Measurements from ENCODE around the gene SOCS6. TPM values are rescaled to one million over a fixed set of nuclear protein-coding genes. Genes with fewer than 3 reads are reported as not detected.

Gene SOCS6
- total RNA-seq, 4 donors from 2014 or later: 12.8 to 26.8 (median 16.3) TPM

DNA sequence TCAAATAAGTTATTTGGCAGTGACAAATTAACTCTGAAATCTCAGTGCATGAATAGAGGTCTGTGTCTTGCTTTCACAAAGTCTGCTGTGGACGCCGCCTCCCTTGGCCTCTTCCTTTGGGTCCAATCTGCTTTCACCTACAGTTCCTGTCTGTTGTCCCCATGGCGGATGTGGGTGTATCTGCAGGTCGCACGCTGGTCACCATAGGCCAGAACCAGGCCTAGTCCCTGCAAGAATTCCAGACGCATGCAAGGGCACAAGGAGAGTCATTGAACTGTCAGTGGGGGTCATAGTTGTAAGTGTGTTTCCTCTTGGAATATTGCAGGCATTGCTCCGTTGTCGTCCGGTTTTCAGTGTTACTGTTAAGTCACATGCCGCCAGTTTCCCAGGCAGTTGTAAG is 7.4 kb downstream of the SOCS6 start:
- no peaks in the 10 kb centered on the region for H3K36me3 ChIP-seq
- no peaks in the 10 kb centered on the region for H3K27me3 ChIP-seq
- no peak overlapping the region for H3K4me3 ChIP-seq
- in situ Hi-C loops (cut with MboI; ENCODE audit: low sequenced_read_pairs in 4 of 4): no loop called here
- ATAC-seq (peak in 1 of 2 donors; percentile 21), DNase-seq (no peak)
- intact Hi-C loops (cut with DNase I; ENCODE audit: low total_unique reads): no loop called here
- H3K4me1 ChIP-seq: peaks cover 56 to 60% of the 10 kb centered on the region in 2 donors
- peak overlapping the region in 1 of 4 donors; percentile 11 for H3K27ac ChIP-seq
- H3K9me3 ChIP-seq: no peaks in the 10 kb centered on the region
- TF ChIP-seq, protein P1, sequence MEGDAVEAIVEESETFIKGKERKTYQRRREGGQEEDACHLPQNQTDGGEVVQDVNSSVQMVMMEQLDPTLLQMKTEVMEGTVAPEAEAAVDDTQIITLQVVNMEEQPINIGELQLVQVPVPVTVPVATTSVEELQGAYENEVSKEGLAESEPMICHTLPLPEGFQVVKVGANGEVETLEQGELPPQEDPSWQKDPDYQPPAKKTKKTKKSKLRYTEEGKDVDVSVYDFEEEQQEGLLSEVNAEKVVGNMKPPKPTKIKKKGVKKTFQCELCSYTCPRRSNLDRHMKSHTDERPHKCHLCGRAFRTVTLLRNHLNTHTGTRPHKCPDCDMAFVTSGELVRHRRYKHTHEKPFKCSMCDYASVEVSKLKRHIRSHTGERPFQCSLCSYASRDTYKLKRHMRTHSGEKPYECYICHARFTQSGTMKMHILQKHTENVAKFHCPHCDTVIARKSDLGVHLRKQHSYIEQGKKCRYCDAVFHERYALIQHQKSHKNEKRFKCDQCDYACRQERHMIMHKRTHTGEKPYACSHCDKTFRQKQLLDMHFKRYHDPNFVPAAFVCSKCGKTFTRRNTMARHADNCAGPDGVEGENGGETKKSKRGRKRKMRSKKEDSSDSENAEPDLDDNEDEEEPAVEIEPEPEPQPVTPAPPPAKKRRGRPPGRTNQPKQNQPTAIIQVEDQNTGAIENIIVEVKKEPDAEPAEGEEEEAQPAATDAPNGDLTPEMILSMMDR (IDR thresholded peaks at IDR 0.05 in 4 of 5, conservative IDR thresholded peaks at IDR 0.05 in 1 of 5): no peak
- no peak for TF ChIP-seq POLR2A (IDR thresholded peaks at IDR 0.05)

DNA sequence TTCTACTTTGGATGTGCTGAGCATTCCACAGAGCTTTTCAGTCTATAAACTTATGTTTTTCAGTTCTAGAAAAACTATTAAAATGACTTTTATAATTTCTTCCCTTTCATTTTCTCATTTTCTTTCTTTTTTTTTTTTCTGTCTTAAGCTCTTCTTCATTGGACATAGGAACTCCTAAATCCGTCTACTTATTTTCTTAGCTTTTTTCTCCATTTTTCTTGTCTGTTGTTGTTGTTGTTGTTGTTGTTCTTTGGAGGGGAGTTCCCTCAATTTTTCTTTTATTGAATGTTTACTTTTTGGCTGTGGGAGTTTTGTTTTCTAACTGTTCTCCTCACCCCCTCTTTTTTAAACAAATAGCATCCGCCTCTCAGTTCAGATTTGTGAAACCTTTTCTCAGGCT is 7.9 kb downstream of the SOCS6 start:
- in situ Hi-C loops (cut with MboI; ENCODE audit: low sequenced_read_pairs in 4 of 4): no loop called here
- H3K27me3 ChIP-seq: no peaks in the 10 kb centered on the region
- no peak for TF ChIP-seq POLR2A (IDR thresholded peaks at IDR 0.05)
- TF ChIP-seq, protein P1 (IDR thresholded peaks at IDR 0.05 in 4 of 5, conservative IDR thresholded peaks at IDR 0.05 in 1 of 5): no peak
- ATAC-seq (no peak), DNase-seq (no peak)
- H3K9me3 ChIP-seq: no peaks in the 10 kb centered on the region
- no peak overlapping the region for H3K4me3 ChIP-seq
- no peak overlapping the region for H3K27ac ChIP-seq
- no peaks in the 10 kb centered on the region for H3K36me3 ChIP-seq
- intact Hi-C loops (cut with DNase I; ENCODE audit: low total_unique reads): no loop called here
- peaks cover 56 to 59% of the 10 kb centered on the region in 2 donors for H3K4me1 ChIP-seq

DNA sequence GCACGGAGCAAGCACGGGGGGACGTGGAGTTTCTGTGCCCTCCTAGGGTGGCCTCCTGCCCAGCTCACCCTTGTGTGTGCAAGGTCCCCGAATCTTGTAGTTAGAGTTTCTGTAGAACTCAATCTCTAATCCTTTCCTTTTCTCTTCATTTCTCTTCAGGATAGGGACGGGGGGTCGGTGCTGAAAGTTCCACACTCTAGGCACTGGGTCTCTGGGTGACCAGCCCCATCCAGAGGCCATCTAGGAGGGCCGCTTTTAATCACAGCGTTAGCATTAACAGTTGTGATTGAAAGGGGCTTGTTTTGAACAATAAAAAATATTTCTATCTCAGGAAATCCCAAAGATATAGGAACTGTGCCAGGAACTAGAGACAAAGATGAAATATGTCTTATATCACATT is 10.5 kb downstream of the SOCS6 start:
- no peak overlapping the region for H3K27ac ChIP-seq
- H3K9me3 ChIP-seq: no peaks in the 10 kb centered on the region
- DNase-seq (no peak), ATAC-seq (no peak)
- peaks cover 50 to 61% of the 10 kb centered on the region in 2 donors for H3K4me1 ChIP-seq
- H3K36me3 ChIP-seq: no peaks in the 10 kb centered on the region
- in situ Hi-C loops (cut with MboI; ENCODE audit: low sequenced_read_pairs in 4 of 4) (no loop called here), intact Hi-C loops (cut with DNase I; ENCODE audit: low total_unique reads) (no loop called here)
- no peaks in the 10 kb centered on the region for H3K27me3 ChIP-seq
- H3K4me3 ChIP-seq: no peak overlapping the region
- TF ChIP-seq, protein P1 (IDR thresholded peaks at IDR 0.05 in 4 of 5, conservative IDR thresholded peaks at IDR 0.05 in 1 of 5): no peak
- TF ChIP-seq POLR2A (IDR thresholded peaks at IDR 0.05): no peak

DNA sequence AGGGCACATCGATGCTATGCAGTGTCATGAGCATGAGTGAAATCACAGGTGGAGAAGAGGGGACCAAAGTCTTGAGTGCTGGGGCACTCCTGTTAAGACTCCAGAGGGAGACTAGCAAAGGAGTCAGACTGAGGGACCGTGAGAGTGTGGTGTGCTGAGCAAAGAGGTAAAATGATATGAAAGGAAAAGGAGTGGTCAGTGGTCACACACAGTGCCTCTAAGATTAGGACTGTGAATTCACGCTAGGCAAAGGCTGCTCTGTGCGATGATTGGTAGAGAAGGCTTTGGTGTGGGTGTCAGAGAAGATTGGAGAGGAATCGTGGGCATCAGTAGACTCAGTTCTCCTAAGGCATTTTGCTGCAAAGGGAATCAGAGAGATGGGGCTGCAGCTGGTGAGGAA is 12.8 kb downstream of the SOCS6 start:
- ATAC-seq (peak in 1 of 2 donors; percentile 46), DNase-seq (no peak)
- in situ Hi-C loops (cut with MboI; ENCODE audit: low sequenced_read_pairs in 4 of 4) (no loop called here), intact Hi-C loops (cut with DNase I; ENCODE audit: low total_unique reads) (no loop called here)
- Histone ChIP-seq H3K4me3 (no peak overlapping the region), H3K27ac (no peak overlapping the region), H3K9me3 (no peaks in the 10 kb centered on the region), H3K27me3 (no peaks in the 10 kb centered on the region), H3K36me3 (no peaks in the 10 kb centered on the region), H3K4me1 (peaks cover 35 to 38% of the 10 kb centered on the region in 2 donors)
- TF ChIP-seq, protein P1 (IDR thresholded peaks at IDR 0.05 in 4 of 5, conservative IDR thresholded peaks at IDR 0.05 in 1 of 5): no peak
- no peak for TF ChIP-seq POLR2A (IDR thresholded peaks at IDR 0.05)
